ENCODE data around the gene MEF2C.

The MEF2C gene

DNA sequence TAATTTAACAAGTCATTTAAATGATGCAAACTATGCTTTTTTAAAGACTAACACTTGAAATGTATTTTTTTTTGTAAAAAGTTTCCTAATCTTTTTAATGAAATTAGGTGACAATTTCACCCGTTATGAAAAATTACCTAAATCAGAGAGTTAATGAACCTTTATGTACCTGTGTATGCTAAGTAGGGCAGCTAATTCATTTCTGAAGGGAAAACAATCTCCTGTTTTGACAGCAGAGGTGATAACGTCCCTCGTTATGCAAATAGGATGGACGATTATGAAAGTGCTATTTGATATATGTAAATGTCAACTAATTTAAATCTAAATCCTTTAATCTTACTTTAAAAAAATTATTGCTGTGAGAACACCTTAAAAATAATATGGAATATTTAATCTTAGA, 58.8 kb downstream of the MEF2C start:
- Histone ChIP-seq H3K36me3 (ENCODE audit: control insufficient read depth, low read length) (peaks cover 45% of the 10 kb centered on the region), H3K9me3 (ENCODE audit: control insufficient read depth, insufficient read depth, low read length) (no peaks in the 10 kb centered on the region), H3K9me2 (replicated peaks; ENCODE audit: control insufficient read depth, low read length) (no peaks in the 10 kb centered on the region), H3K4me2 (ENCODE audit: low read length) (peak overlapping the region; percentile 94), H3K4me1 (ENCODE audit: control insufficient read depth, low read length) (peaks cover 65% of the 10 kb centered on the region), H3F3A (ENCODE audit: control insufficient read depth, insufficient read depth) (peaks cover 55% of the 10 kb centered on the region), H3K27me3 (ENCODE audit: control insufficient read depth, low read length) (no peaks in the 10 kb centered on the region), H3K79me2 (ENCODE audit: control insufficient read depth, low read length) (peaks cover 85% of the 10 kb centered on the region), H4K20me1 (ENCODE audit: control insufficient read depth, insufficient read depth, low read depth, low read length) (peaks cover 2% of the 10 kb centered on the region; the same call in 1 of the 2 replicates), H3K4me3 (ENCODE audit: low read length) (peak overlapping the region; percentile 96), H3K27ac (ENCODE audit: low read depth, low read length) (peak overlapping the region; percentile 98)
- TF ChIP-seq EZH2phosphoT487 (IDR thresholded peaks at IDR 0.05; ENCODE audit: borderline replicate concordance, low read length): no peak
- TF ChIP-seq, protein P1, sequence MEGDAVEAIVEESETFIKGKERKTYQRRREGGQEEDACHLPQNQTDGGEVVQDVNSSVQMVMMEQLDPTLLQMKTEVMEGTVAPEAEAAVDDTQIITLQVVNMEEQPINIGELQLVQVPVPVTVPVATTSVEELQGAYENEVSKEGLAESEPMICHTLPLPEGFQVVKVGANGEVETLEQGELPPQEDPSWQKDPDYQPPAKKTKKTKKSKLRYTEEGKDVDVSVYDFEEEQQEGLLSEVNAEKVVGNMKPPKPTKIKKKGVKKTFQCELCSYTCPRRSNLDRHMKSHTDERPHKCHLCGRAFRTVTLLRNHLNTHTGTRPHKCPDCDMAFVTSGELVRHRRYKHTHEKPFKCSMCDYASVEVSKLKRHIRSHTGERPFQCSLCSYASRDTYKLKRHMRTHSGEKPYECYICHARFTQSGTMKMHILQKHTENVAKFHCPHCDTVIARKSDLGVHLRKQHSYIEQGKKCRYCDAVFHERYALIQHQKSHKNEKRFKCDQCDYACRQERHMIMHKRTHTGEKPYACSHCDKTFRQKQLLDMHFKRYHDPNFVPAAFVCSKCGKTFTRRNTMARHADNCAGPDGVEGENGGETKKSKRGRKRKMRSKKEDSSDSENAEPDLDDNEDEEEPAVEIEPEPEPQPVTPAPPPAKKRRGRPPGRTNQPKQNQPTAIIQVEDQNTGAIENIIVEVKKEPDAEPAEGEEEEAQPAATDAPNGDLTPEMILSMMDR (IDR thresholded peaks at IDR 0.05; ENCODE audit: low read depth, low read length, poor library complexity, severe bottlenecking): no peak

DNA sequence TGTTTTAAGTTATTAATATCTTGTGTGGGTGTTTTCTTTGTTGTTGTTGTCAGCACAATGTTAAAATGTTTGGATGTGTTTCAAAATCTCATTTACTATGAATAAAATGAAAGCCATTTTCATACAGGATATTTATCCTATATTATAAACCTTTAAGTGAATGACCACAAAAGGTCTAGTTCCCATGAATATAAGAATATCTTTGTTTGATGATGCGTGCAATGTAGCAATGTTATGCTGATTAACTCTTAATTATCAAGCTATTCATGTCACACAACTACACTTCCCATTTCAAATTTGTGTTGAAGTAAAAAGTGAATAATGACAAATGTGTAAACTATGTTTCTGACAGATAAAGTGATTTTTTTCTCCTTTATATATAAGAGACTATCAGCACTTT, 59.8 kb downstream of the MEF2C start:
- Histone ChIP-seq H3K9me3 (ENCODE audit: control insufficient read depth, insufficient read depth, low read length) (no peaks in the 10 kb centered on the region), H3K4me2 (ENCODE audit: low read length) (peak overlapping the region; percentile 94), H4K20me1 (ENCODE audit: control insufficient read depth, insufficient read depth, low read depth, low read length) (peaks cover 6% of the 10 kb centered on the region), H3K9me2 (replicated peaks; ENCODE audit: control insufficient read depth, low read length) (no peaks in the 10 kb centered on the region), H3F3A (ENCODE audit: control insufficient read depth, insufficient read depth) (peaks cover 47% of the 10 kb centered on the region), H3K4me3 (ENCODE audit: low read length) (peak overlapping the region; percentile 96), H3K36me3 (ENCODE audit: control insufficient read depth, low read length) (peaks cover 54% of the 10 kb centered on the region), H3K27ac (ENCODE audit: low read depth, low read length) (peak overlapping the region; percentile 98), H3K27me3 (ENCODE audit: control insufficient read depth, low read length) (no peaks in the 10 kb centered on the region), H3K79me2 (ENCODE audit: control insufficient read depth, low read length) (peaks cover 86% of the 10 kb centered on the region), H3K4me1 (ENCODE audit: control insufficient read depth, low read length) (peaks cover 65% of the 10 kb centered on the region)
- TF ChIP-seq, protein P1 (IDR thresholded peaks at IDR 0.05; ENCODE audit: low read depth, low read length, poor library complexity, severe bottlenecking): no peak
- no peak for TF ChIP-seq EZH2phosphoT487 (IDR thresholded peaks at IDR 0.05; ENCODE audit: borderline replicate concordance, low read length)

DNA sequence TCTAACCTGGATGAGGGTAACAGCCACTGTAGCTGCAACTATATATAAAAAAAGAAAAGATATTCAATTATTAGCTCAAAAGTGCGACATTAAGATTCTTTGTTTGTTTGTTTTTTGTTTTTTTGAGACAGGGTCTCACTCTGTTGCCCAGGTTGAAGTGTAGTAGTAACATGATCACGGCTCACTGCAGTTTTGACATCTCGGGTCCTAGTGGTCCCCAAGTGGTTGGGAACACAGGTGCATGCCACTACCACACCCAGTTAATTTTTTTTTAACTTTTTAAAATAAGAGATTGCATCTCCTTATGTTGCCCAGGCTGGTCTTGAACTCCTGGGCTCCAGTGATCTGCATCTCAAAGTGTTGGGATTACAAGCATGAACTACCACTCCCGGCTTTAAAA, 61.8 kb downstream of the MEF2C start:
- Histone ChIP-seq H3K4me1 (ENCODE audit: control insufficient read depth, low read length) (peaks cover 68% of the 10 kb centered on the region), H4K20me1 (ENCODE audit: control insufficient read depth, insufficient read depth, low read depth, low read length) (peaks cover 6% of the 10 kb centered on the region), H3K4me2 (ENCODE audit: low read length) (peak overlapping the region; percentile 94), H3K9me2 (replicated peaks; ENCODE audit: control insufficient read depth, low read length) (no peaks in the 10 kb centered on the region), H3K27me3 (ENCODE audit: control insufficient read depth, low read length) (no peaks in the 10 kb centered on the region), H3K79me2 (ENCODE audit: control insufficient read depth, low read length) (peaks cover 99% of the 10 kb centered on the region), H3K27ac (ENCODE audit: low read depth, low read length) (peak overlapping the region; percentile 98), H3K9me3 (ENCODE audit: control insufficient read depth, insufficient read depth, low read length) (no peaks in the 10 kb centered on the region), H3K36me3 (ENCODE audit: control insufficient read depth, low read length) (peaks cover 71% of the 10 kb centered on the region), H3F3A (ENCODE audit: control insufficient read depth, insufficient read depth) (peaks cover 30% of the 10 kb centered on the region), H3K4me3 (ENCODE audit: low read length) (peak overlapping the region; percentile 96)
- no peak for TF ChIP-seq EZH2phosphoT487 (IDR thresholded peaks at IDR 0.05; ENCODE audit: borderline replicate concordance, low read length)
- TF ChIP-seq, protein P1 (IDR thresholded peaks at IDR 0.05; ENCODE audit: low read depth, low read length, poor library complexity, severe bottlenecking): no peak

Data from DOHH2 (cell line).